Right atrium auricular region (tissue), 2 donors: ENCODE results near the gene COL21A1. TPM values are rescaled to one million over a fixed set of nuclear protein-coding genes. Genes with fewer than 3 reads are reported as not detected.

ENCODE experiments used
- DNase-seq: peaks from one replicate; pipeline ENCODE4 v3.0.0-alpha.2; 2019; ENCODE audit warnings: low spot score
- H3K27ac ChIP-seq, 2 donors: fragments of 200-600 bp; sonication (generic); 1 replicate in 1 of 2; 2 replicates in 1 of 2; pipeline ENCODE4 v1.5.1; 2016 to 2019
- H3K27me3 ChIP-seq, 2 donors: fragments of 200-600 bp; sonication (generic); one replicate each; pipeline versions ENCODE4 v1.5.1 to v1.6.0; 2017 to 2019
- H3K36me3 ChIP-seq: fragments of 200-600 bp; sonication (generic); one replicate; pipeline ENCODE4 v1.5.1; 2016
- H3K4me1 ChIP-seq, 2 donors: fragments of 200-600 bp; sonication (generic); one replicate each; pipeline versions ENCODE4 v1.5.1 to v1.6.0; 2017 to 2019
- H3K4me3 ChIP-seq, 2 donors: fragments of 200-600 bp; sonication (generic); 1 replicate in 1 of 2; 2 replicates in 1 of 2; pipeline ENCODE4 v1.5.1; 2017 to 2019; ENCODE audit warnings: mild to moderate bottlenecking in 1 of 2, moderate library complexity in 1 of 2
- H3K9me3 ChIP-seq, 2 donors: fragments of 200-600 bp; sonication (generic); one replicate each; pipeline ENCODE4 v1.5.1; 2019
- total RNA-seq, 2 donors: library from RNA; depleted of rRNA; stranded (reverse); fragments of >200 nt; gene quantifications; one replicate each; pipeline ENCODE4 v1.1.0, GENCODE V29; 2016
- TF ChIP-seq, protein P1 (sequence below), 2 donors: fragments of 200-600 bp; sonication (generic); IDR thresholded peaks; one replicate each; pipeline ENCODE4 v1.5.1; 2019; ENCODE audit warnings: antibody characterized with exemption in 2 of 2

The COL21A1 gene
- total RNA-seq, 2 donors from 2014 or later, result 13.6 to 89.7 TPM

DNA sequence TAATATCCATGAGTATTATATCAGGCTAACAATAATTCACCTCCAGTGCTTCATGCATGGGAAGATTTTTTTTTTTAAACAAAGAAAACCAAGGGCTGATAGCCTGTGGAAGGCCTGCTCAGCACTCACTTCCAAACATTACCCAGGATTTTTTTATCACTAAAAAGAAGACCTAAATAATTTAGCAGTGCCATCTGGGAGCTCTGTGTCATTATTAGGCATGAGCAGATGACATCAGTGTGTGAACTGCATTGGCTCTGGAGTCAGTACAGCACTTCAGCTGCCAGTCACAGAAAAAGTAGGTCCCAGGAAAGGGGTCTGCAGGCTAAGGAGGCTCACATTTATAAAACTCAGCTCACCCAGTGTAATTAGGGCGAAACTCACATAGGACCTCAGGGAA, 94.8 kb downstream of the COL21A1 start:
- Histone ChIP-seq H3K36me3 (no peaks in the 10 kb centered on the region), H3K4me1 (no peaks in the 10 kb centered on the region), H3K4me3 (no peak overlapping the region), H3K27me3 (no peaks in the 10 kb centered on the region), H3K27ac (no peak overlapping the region), H3K9me3 (peaks cover 0 to 17% of the 10 kb centered on the region in 2 donors)
- TF ChIP-seq, protein P1, sequence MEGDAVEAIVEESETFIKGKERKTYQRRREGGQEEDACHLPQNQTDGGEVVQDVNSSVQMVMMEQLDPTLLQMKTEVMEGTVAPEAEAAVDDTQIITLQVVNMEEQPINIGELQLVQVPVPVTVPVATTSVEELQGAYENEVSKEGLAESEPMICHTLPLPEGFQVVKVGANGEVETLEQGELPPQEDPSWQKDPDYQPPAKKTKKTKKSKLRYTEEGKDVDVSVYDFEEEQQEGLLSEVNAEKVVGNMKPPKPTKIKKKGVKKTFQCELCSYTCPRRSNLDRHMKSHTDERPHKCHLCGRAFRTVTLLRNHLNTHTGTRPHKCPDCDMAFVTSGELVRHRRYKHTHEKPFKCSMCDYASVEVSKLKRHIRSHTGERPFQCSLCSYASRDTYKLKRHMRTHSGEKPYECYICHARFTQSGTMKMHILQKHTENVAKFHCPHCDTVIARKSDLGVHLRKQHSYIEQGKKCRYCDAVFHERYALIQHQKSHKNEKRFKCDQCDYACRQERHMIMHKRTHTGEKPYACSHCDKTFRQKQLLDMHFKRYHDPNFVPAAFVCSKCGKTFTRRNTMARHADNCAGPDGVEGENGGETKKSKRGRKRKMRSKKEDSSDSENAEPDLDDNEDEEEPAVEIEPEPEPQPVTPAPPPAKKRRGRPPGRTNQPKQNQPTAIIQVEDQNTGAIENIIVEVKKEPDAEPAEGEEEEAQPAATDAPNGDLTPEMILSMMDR (IDR thresholded peaks at IDR 0.05), result no peak
- DNase-seq, result no peak

GRCh38 chr6:56151609-56152224, 95.7 kb downstream of the COL21A1 start:
- TF ChIP-seq, protein P1 (IDR thresholded peaks at IDR 0.05), result no peak
- Histone ChIP-seq H3K27me3 (no peaks in the 10 kb centered on the region), H3K27ac (no peak overlapping the region), H3K36me3 (no peaks in the 10 kb centered on the region), H3K9me3 (peaks cover 0 to 17% of the 10 kb centered on the region in 2 donors), H3K4me3 (no peak overlapping the region), H3K4me1 (no peaks in the 10 kb centered on the region)
- DNase-seq, result no peak

DNA sequence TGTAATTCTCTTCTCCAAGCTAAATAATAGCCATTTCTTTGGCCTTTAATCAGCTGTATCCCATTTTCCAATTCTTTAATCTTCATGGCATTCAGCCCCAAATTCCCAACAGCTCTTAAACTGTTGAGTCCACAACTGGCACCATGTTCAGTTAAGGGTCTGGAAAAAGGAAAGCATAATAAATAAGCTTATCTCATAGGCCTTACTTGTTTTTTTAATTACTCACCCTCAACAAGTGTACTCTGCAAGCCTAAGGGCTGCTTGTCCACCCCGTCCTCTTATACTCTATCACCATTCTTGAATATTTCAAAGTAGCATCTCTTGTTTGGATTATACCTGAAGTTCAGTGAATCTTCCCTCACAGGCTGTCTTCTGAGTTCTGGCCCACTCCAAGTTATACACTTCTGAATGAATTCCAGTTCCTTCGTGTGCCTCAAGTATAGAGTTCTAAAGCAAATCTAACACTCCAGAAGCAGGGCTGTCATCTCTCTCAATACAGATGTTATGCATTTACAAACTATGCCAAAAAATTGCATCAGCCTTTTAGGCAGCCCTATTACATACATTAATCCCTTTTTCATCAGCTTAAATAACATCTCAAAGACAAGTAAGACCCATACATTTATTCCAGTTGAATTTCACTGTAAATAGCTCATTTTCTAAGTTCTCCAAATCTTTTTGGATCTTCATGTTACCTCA, 98.7 kb downstream of the COL21A1 start:
- TF ChIP-seq, protein P1 (IDR thresholded peaks at IDR 0.05), result no peak
- H3K36me3 ChIP-seq, result no peaks in the 10 kb centered on the region
- no peaks in the 10 kb centered on the region for H3K27me3 ChIP-seq
- peaks cover 0 to 2% of the 10 kb centered on the region in 2 donors for H3K9me3 ChIP-seq
- DNase-seq, result no peak
- no peaks in the 10 kb centered on the region for H3K4me1 ChIP-seq
- H3K27ac ChIP-seq, result no peak overlapping the region
- H3K4me3 ChIP-seq, result no peak overlapping the region

- H3K36me3 ChIP-seq, result no peaks in the 10 kb centered on the region
- TF ChIP-seq, protein P1 (IDR thresholded peaks at IDR 0.05), result no peak
- no peak for DNase-seq
- no peaks in the 10 kb centered on the region for H3K9me3 ChIP-seq
- H3K27me3 ChIP-seq, result no peaks in the 10 kb centered on the region
- H3K4me1 ChIP-seq, result no peaks in the 10 kb centered on the region
- no peak overlapping the region for H3K4me3 ChIP-seq
- H3K27ac ChIP-seq, result no peak overlapping the region
Observed at GRCh38 chr6:56147766-56148165, 99.6 kb downstream of the COL21A1 start.

DNA sequence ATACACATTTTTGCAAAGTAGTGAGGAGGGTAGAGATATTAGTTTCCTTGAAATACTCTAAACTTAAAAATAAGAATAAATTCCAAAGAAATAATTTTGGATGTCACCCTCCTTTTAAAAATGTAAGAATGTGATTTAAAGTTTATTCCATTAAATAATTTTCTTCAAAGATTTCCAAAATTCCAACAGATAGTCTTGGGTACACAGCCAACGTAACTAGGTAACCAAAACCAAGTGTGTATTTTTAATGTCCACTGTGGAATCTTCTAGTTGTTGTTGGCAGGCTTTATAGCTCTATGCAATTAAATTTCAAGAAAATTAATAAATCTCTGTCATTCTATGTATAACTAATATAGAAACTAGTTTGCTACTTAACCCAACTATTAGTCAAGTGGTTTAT, 101.3 kb downstream of the COL21A1 start:
- DNase-seq, result no peak
- no peaks in the 10 kb centered on the region for H3K27me3 ChIP-seq
- H3K36me3 ChIP-seq, result no peaks in the 10 kb centered on the region
- TF ChIP-seq, protein P1 (IDR thresholded peaks at IDR 0.05), result no peak
- H3K9me3 ChIP-seq, result no peaks in the 10 kb centered on the region
- no peak overlapping the region for H3K27ac ChIP-seq
- H3K4me1 ChIP-seq, result no peaks in the 10 kb centered on the region
- no peak overlapping the region for H3K4me3 ChIP-seq
